Measurements from ENCODE around the gene NRN1L.

DNA sequence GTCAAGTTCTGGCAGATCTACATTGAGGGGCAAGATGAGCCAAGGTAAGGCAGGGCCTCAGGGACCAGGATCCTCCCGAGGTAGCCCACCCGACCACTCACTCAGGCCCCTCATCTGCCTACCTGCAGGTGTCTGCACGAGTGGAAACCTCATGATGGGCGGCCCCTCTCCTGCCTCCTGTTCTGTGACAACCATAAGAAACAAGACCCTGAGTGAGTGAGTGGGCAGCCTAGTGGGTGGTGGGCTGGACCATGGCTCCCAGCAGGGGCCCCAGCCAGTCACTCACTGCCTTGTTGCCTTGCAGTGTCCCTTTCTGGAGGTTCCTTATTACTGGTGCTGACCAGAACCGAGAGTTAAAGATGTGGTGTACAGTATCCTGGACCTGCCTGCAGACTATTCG is 6.5 kb upstream of the NRN1L start:
- TF ChIP-seq TAF1 (conservative IDR thresholded peaks at IDR 0.05) (no peak), RAD21 (IDR thresholded peaks at IDR 0.05) (no peak), REST (IDR thresholded peaks at IDR 0.05) (no peak), CTCF (IDR thresholded peaks at IDR 0.05; ENCODE audit: low read depth, low read length, missing input control) (no peak)
